Progenitor cell of endocrine pancreas (in vitro differentiated cells): ENCODE results near the gene C1orf21. TPM values are rescaled to one million over a fixed set of nuclear protein-coding genes. Genes with fewer than 3 reads are reported as not detected.

Experiments
- DNase-seq: peaks from one replicate; pipeline ENCODE4 v3.0.0; 2021; ENCODE audit warnings: low spot score; ENCODE audit not compliant: unreplicated experiment
- H3K27ac Mint-ChIP-seq: 2 replicates; pipeline ENCODE4 v1.8.0; 2021; ENCODE audit warnings: mild to moderate bottlenecking, moderate library complexity, mixed read lengths
- H3K27me3 Mint-ChIP-seq: 2 replicates; pipeline ENCODE4 v1.8.0; 2021; ENCODE audit warnings: mixed read lengths
- H3K36me3 Mint-ChIP-seq: 2 replicates; pipeline ENCODE4 v1.8.0; 2022; ENCODE audit warnings: mixed read lengths; ENCODE audit not compliant: insufficient read depth
- H3K4me1 Mint-ChIP-seq: 2 replicates; pipeline ENCODE4 v1.8.0; 2021; ENCODE audit warnings: low read depth, mixed read lengths
- H3K4me3 Mint-ChIP-seq: 2 replicates; pipeline ENCODE4 v1.8.0; 2021; ENCODE audit warnings: low read depth, mild to moderate bottlenecking, moderate library complexity, mixed read lengths
- H3K9me3 Mint-ChIP-seq: 2 replicates; pipeline ENCODE4 v1.8.0; 2021; ENCODE audit warnings: low read depth, mixed read lengths
- CTCF ChIP-seq: fragments of 200-600 bp; sonication (generic); IDR thresholded peaks from one replicate; pipeline ENCODE4 v1.5.0; 2021; ENCODE audit warnings: antibody characterized with exemption, mild to moderate bottlenecking; ENCODE audit not compliant: unreplicated experiment
- total RNA-seq: library from RNA; stranded (reverse); gene quantifications from 2 replicates; pipeline ENCODE4 v1.2.1, GENCODE V29; 2021

Gene C1orf21
- total RNA-seq, 1 donor from 2014 or later, result 10.0 TPM

GRCh38 chr1:184524248-184524647, 137.4 kb downstream of the C1orf21 start:
- Mint-ChIP-seq H3K4me1 (no peaks in the 10 kb centered on the region), H3K27me3 (no peaks in the 10 kb centered on the region), H3K9me3 (peaks cover 5% of the 10 kb centered on the region)

GRCh38 chr1:184527402-184527801, 140.6 kb downstream of the C1orf21 start:
- H3K4me1 Mint-ChIP-seq, result no peaks in the 10 kb centered on the region
- H3K27ac Mint-ChIP-seq, result no peak overlapping the region
- peaks cover 5% of the 10 kb centered on the region for H3K9me3 Mint-ChIP-seq
- no peak overlapping the region for H3K4me3 Mint-ChIP-seq
- H3K36me3 Mint-ChIP-seq, result peaks cover 4% of the 10 kb centered on the region
- DNase-seq, result no peak
- no peak for TF ChIP-seq CTCF
- H3K27me3 Mint-ChIP-seq, result no peaks in the 10 kb centered on the region

More at GRCh38 chr1:184524248-184524647, 137.4 kb downstream of the C1orf21 start:
- Mint-ChIP-seq H3K36me3 (peaks cover 4% of the 10 kb centered on the region), H3K27ac (no peak overlapping the region), H3K4me3 (no peak overlapping the region)
- no peak for DNase-seq
- TF ChIP-seq CTCF, result no peak

- no peak for TF ChIP-seq CTCF
- no peaks in the 10 kb centered on the region for H3K36me3 Mint-ChIP-seq
- no peak overlapping the region for H3K4me3 Mint-ChIP-seq
- no peak for DNase-seq
- H3K4me1 Mint-ChIP-seq, result no peaks in the 10 kb centered on the region
- H3K9me3 Mint-ChIP-seq, result no peaks in the 10 kb centered on the region
- H3K27me3 Mint-ChIP-seq, result no peaks in the 10 kb centered on the region
- H3K27ac Mint-ChIP-seq, result no peak overlapping the region
Observed at GRCh38 chr1:184530226-184530625, 143.4 kb downstream of the C1orf21 start.

- H3K9me3 Mint-ChIP-seq, result peaks cover 3% of the 10 kb centered on the region
- DNase-seq, result no peak
- no peaks in the 10 kb centered on the region for H3K4me1 Mint-ChIP-seq
- no peak for TF ChIP-seq CTCF
- no peak overlapping the region for H3K27ac Mint-ChIP-seq
- no peaks in the 10 kb centered on the region for H3K27me3 Mint-ChIP-seq
- H3K4me3 Mint-ChIP-seq, result no peak overlapping the region
- H3K36me3 Mint-ChIP-seq, result no peaks in the 10 kb centered on the region
Observed at GRCh38 chr1:184531296-184531695, 144.5 kb downstream of the C1orf21 start.

GRCh38 chr1:184532199-184532598, 145.4 kb downstream of the C1orf21 start:
- Mint-ChIP-seq H3K27ac (no peak overlapping the region), H3K27me3 (no peaks in the 10 kb centered on the region), H3K4me3 (no peak overlapping the region), H3K9me3 (peaks cover 5% of the 10 kb centered on the region), H3K36me3 (peaks cover 2% of the 10 kb centered on the region), H3K4me1 (no peaks in the 10 kb centered on the region)
- DNase-seq, result no peak
- no peak for TF ChIP-seq CTCF
